Measurements from ENCODE around the gene ZC3H4.

GRCh38 chr19:47081095-47081494 is 32.5 kb downstream of the ZC3H4 start:
- TF ChIP-seq, protein P1, sequence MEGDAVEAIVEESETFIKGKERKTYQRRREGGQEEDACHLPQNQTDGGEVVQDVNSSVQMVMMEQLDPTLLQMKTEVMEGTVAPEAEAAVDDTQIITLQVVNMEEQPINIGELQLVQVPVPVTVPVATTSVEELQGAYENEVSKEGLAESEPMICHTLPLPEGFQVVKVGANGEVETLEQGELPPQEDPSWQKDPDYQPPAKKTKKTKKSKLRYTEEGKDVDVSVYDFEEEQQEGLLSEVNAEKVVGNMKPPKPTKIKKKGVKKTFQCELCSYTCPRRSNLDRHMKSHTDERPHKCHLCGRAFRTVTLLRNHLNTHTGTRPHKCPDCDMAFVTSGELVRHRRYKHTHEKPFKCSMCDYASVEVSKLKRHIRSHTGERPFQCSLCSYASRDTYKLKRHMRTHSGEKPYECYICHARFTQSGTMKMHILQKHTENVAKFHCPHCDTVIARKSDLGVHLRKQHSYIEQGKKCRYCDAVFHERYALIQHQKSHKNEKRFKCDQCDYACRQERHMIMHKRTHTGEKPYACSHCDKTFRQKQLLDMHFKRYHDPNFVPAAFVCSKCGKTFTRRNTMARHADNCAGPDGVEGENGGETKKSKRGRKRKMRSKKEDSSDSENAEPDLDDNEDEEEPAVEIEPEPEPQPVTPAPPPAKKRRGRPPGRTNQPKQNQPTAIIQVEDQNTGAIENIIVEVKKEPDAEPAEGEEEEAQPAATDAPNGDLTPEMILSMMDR (IDR thresholded peaks at IDR 0.05) = no peak
- TF ChIP-seq POLR2A (IDR thresholded peaks at IDR 0.05) = no peak

All from heart left ventricle (tissue), 13 donors.